Renal pelvis (tissue), 4 donors: ENCODE data around the gene CRELD1. TPM values are rescaled to one million over a fixed set of nuclear protein-coding genes. Genes with fewer than 3 reads are reported as not detected.
A peak's percentile ranks its signal among the peaks of the same experiment; 100 is the strongest.

ENCODE experiments used
- DNase-seq: peaks from one replicate; pipeline ENCODE4 v3.0.0-alpha.2; 2013
- polyA plus RNA-seq, 3 donors: library from polyadenylated mRNA; unstranded; fragments of 120-200 nt; gene quantifications; one replicate each; pipeline ENCODE4 v1.2.1, GENCODE V29; 2013; ENCODE audit not compliant: insufficient read length in 3 of 3

The CRELD1 gene
- polyA plus RNA-seq, 3 donors = 53.1 to 78.9 (median 74.6) TPM

DNA sequence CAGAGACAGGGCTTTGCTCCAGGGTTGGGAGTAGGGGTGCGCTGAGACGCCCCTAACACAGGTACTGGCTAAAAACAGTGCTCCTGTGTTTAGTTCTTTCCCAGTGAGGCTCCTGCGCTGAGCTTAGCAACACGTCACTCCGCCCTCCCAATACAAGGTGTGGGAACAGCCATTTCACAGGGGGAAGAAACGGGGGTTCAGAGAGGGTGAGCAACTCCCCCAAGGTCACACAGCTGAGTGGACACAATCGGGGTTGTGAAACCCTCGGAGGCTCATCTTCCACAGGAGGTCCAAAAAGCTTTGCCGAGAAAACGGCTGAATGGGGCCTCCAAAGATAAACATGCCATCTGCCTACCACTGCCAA is 17.9 kb downstream of the CRELD1 start:
- DNase-seq = no peak

DNA sequence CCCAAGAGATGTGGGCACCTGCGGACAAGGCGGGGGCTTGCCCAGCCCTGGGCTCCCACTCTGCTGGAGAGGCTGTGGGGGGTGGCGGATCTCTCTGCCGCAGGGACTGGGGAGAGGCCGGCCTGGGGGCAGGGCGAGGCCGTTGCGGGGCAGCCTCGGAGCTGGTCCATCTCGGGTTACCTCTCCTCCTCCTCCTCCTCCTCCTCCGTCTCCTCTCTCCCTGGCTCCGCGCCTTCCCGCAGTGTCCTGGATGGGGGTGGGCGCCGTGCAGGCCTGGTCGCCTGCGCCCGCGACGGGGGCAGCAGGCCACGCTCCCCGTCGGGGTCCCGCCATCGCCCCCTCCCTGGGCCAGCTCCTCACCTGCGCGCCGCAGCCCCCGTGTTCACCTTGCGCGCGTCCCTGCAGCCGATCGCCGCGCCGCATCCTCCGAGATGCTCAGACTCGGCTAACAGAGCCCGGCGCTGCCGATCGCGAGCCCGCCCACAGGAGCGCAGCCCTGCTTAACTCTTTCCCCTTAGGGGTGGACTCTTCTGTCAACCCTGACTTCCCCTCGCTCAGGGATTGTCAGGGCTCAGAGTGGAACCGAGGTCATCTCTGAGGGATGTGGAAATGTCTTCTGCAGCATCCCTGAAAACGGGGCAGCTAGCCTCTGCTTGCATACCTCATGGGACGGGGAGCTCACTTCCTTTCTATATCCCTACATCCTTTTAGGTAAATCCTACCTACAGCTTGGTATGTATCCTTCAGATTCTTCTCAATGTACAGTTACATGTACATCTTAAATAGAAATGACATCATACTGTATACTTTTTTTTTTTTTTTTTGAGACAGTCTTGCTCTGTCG is 18.6 kb downstream of the CRELD1 start, which contains the start of gene PRRT3:
Gene PRRT3, minus strand, starts transcription at position 447 of the 844 bp plus-strand sequence. CDS start 2,293 bp downstream, outside the sequence.
- DNase-seq = peak; percentile 42

DNA sequence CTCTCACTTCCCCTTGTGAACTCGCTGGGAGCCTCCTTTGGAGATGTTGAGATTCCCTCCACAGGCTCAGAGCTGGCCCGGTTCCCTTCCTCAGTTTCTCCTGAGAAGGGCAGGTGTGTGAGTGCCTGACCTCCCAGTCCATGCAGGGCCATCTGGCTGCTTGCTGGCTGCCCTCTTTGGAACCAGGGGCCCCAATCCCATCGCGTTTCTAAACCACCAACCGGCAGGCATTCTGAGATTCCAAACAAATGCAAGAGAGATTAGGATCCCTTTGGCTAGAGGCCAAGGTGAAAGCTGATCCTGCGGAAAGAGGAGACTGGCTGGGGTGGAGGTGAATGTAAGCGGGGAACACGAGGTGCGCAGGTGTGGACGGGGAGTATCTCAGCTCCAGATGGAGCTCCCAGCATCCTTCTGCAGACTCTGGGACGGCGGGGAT is 21.5 kb downstream of the CRELD1 start:
- DNase-seq = peak; percentile 58

DNA sequence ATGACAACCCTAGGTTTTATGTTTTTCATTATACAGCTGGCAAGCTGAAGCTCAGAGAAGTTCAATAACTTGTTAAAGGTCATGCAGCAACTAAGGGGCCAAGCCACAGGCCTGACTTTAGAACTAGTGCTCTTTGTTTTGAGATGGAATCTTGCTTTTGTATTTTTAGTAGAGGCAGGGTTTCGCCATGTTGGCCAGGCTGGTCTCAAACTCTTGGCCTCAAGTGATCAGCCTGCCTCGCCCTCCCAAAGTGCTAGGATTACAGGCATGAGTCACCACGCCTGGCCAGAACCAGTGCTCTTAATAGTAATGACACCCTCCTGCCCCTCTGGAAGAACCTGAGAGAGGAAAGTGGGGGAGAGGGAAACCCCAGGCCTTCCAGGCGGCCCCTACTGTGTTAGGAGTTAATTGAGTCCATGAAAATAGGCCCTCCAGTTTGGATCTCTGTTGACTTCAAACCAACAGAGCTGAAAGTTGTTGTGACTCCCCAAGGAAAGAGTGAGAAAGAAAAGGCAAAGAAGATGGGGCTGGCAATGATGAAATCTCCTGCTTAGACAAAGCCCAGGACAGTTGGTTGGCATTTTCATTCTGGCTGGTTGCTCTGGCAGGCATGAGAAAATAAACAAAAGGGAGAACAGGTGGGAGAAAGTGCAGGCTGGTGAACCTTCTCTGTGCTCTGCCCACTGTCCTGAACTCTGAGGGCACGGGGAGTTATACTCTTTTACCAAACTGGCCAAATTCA is 22.1 kb downstream of the CRELD1 start:
- DNase-seq = no peak

- no peak for DNase-seq
These were observed 23.6 kb downstream of the CRELD1 start for GRCh38 chr3:9957214-9957613.

DNA sequence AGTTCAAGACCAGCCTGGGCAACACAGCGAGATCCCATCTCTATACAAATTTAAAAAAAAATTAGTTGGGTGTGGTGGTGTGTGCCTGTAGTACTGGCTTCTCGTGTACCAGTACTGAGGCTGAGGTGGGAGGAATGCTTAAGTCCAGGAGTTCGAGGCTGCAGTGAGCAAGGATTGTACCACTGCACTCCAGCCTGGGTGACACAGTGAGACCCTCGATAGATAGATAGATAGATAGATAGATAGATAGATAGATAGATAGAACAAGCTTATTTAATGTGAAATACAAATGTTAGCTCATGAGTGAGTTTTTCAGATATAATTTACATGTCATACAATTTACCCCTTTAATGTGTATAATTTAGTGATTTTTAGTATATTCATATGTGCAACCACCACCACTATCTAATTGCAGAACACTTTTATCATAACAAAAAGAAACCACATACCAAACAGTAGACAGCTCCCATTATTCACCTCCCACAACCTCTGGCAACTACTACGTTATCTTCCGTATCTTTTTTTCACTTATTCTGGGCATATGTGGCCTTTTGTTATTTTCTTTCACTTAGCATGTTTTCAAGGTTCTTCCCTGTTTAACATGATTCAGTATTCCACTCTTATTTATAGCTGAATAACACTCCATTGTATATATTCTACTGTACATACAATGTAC is 31.7 kb downstream of the CRELD1 start:
- no peak for DNase-seq

- DNase-seq = no peak
These were observed 33.2 kb downstream of the CRELD1 start for GRCh38 chr3:9966841-9967240.

DNA sequence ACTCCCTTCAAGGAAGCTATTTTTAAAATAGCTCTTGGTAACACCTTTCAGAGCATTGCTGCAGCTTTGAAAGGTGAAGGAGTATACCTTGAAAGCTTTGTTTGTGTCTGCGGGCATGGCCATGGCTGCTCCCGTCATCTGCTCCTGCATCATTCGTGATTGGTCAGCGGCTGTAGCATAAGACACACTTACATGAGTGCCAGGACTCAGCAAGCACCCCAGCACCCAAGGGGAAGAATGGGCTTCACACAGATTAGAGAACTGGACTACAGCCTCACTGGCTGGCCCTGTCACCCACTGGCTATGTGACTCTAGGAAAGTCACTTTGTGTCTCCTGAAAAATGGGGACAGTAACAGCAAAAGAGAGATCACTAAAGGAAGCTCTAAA is 36.0 kb downstream of the CRELD1 start:
- DNase-seq = no peak

DNA sequence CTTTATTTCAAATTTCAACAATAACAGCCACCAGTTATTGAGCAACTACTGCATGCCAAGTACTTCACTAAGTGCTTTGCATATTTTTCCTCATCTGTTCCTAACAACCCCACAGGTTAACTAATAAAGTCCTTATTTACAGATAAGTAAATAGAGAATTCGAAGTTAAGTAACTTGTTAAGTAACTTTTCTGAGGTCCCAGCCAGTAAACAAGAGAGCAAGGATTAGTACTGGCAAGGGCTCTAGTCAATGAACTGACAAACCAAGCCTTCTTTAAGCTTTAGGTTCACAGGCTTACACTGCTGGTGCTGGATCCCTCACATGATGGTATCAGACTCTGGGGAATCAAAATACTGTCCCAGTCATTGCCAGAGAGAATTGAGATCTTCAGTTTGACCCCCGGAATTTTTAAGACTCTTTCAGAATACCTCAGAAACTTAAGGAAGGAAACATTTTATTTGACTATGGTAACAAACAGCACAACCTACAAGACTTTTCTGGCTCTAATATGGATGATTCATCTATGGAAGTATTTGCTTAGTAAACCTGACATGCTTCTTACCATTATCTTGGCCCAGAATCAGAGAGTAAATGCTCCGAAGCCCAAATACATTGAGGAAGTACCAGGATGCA is 36.5 kb downstream of the CRELD1 start:
- DNase-seq = no peak

DNA sequence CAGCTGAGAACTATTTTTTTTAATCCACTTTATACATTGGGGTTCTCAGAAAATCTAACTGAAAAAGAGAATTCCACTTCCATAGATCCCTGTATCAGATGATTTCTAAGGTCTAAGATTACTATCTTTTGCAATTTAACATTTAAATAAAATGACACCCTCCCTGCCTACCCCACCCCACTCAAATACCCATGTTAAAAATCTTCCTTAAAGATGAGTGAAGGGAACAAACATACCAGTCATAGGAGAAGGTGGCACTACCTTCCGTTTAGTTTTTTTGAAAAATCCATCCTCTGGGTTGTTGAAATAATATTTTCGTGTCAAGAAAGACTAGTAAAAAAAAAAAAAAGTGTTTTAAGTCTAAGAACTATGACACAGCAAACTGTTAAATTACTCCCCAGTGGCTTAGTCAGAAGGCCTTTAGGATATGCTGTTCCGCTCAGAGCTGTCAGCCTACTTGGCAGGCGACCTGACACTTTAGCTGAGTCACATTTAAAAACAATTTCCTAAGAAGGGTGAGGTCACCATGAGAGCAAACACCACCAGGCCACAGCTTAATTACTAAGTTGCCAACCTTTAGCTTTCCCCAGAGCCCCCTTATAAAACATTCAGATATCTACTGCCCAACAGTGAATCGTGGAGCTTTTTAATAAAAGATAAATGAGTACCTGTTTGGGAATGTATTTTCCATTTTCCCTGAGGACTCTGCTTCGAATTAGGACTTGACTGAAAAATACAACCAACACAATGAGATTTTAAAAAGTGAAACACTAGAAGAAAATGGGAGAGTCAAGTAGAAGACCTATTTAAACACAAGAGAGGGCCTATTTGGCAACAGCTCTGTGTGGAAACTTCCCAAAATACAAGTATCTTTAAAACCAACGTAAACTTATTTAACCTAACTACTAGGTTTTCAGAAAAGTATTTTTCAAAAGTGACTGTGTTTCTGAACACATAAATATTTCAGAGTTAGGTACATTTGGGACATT is 43.4 kb downstream of the CRELD1 start:
- no peak for DNase-seq

DNA sequence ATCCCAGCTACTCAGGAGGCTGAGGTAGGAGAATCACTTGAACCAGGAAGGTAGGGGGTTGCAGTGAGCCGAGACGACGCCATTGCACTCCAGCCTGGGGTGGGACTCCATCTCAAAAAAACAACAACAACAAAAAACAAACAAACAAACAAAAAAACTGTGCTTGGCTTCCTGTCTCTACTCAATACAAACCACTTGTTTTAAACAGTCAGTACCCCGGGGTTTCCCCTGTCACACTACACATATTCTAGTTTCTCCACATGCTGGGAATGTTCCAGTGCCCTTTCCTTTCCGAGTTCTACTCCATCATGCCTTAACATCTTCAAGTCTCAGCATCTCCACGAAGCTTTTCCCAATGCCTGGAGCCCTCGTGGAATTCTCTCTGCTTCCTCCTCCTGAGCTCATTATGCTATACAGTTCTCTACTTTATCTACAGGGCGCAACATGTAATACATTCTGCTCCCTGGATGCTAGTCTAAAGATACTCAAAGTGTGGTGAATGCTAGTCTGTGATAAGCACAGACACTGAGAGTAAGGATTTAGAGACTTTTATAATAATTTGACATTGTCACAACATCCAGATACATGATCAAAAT is 45.2 kb downstream of the CRELD1 start:
- no peak for DNase-seq

- DNase-seq = no peak
These were observed 46.6 kb downstream of the CRELD1 start for GRCh38 chr3:9980251-9980650.

GRCh38 chr3:9986230-9986725 is 52.6 kb downstream of the CRELD1 start:
- DNase-seq = no peak

DNA sequence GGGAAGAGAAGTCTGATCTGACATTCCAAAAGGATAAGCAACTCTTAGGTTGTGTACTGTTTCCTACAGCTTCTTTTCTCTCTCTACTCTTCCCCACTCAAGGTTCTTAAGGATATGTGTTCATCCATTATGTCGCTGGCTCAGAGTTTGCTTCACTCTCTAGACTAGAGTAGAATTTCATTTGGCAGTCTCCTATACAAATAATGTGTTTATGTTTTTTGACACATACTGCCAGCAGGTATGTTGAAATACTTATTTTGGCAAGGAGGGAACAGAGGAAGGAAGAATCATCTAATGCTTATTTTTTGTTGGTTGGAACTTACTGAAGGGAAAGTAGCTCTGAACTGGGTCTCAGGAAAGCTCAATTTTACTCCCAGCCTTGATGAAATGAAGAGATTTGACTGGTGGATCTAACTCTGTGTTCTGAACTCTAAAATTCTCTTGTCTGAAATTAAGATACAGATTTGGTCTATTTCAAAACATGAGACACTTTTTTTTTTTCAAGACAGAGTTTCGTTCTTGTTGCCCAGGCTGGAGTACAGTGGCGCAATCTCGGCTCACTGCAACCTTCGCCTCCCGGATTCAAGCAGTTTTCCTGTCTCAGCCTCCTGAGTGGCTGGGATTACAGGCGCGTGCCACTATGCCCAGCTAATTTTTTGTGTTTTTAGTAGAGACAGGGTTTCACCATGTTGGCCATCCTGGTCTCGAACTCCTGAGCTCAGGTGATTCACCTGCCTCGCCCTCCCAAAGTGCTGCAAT is 60.6 kb downstream of the CRELD1 start:
- DNase-seq = no peak

Other genes starting within 250 kb of the CRELD1 start
- under 1 TPM; 0.10 to 0.27 (median 0.10) TPM for gene CPNE9, start 230.0 kb upstream of the CRELD1 start, polyA plus RNA-seq
- 10 to 100 TPM; 20.9 to 24.6 (median 21.3) TPM for gene BRPF1, start 202.1 kb upstream of the CRELD1 start, polyA plus RNA-seq
- gene OGG1, start 183.9 kb upstream of the CRELD1 start, polyA plus RNA-seq = 10 to 100 TPM; 63.7 to 84.8 (median 69.5) TPM
- gene CAMK1, start 163.9 kb upstream of the CRELD1 start, polyA plus RNA-seq = 10 to 100 TPM; 17.5 to 24.1 (median 22.8) TPM
- gene TADA3, start 141.4 kb upstream of the CRELD1 start, polyA plus RNA-seq = 10 to 100 TPM; 69.4 to 79.8 (median 77.7) TPM
- 100 to 1,000 TPM; 122 to 140 (median 133) TPM for gene ARPC4, start 140.8 kb upstream of the CRELD1 start, polyA plus RNA-seq
- 10 to 100 TPM; 37.7 to 93.8 (median 83.2) TPM for gene TTLL3, start 123.6 kb upstream of the CRELD1 start, polyA plus RNA-seq
- 10 to 100 TPM; 37.0 to 40.4 (median 39.2) TPM for gene RPUSD3, start 89.8 kb upstream of the CRELD1 start, polyA plus RNA-seq
- gene CIDEC, start 53.6 kb upstream of the CRELD1 start, polyA plus RNA-seq = under 1 TPM in 1 of 3 donors, not detected in 2; 0.19 TPM
- 10 to 100 TPM; 44.5 to 49.8 (median 46.7) TPM for gene JAGN1, start 43.2 kb upstream of the CRELD1 start, polyA plus RNA-seq
- 10 to 100 TPM; 11.2 to 17.0 (median 15.5) TPM for gene IL17RE, start 31.0 kb upstream of the CRELD1 start, polyA plus RNA-seq
- gene IL17RC, start 16.7 kb upstream of the CRELD1 start, polyA plus RNA-seq = 10 to 100 TPM; 32.8 to 44.8 (median 39.9) TPM
- 1 to 10 TPM; 4.3 to 5.8 (median 4.8) TPM for gene PRRT3, start 18.6 kb downstream of the CRELD1 start, polyA plus RNA-seq
- 10 to 100 TPM; 79.1 to 90.1 (median 86.2) TPM for gene EMC3, start 53.0 kb downstream of the CRELD1 start, polyA plus RNA-seq
- 10 to 100 TPM; 18.2 to 28.8 (median 26.8) TPM for gene FANCD2, start 92.6 kb downstream of the CRELD1 start, polyA plus RNA-seq
- gene FANCD2OS, start 174.4 kb downstream of the CRELD1 start, polyA plus RNA-seq = not detected
- 100 to 1,000 TPM; 176 to 213 (median 180) TPM for gene BRK1, start 181.8 kb downstream of the CRELD1 start, polyA plus RNA-seq
- gene VHL, start 207.9 kb downstream of the CRELD1 start, polyA plus RNA-seq = 10 to 100 TPM; 74.5 to 87.6 (median 83.1) TPM
- under 1 TPM; 0.71 to 0.89 (median 0.88) TPM for gene IRAK2, start 231.1 kb downstream of the CRELD1 start, polyA plus RNA-seq